Fibroblast of the conjunctiva (primary cell): Measurements from ENCODE around the gene SLC23A1.
"Not testable (repeated sequence)": the region's sequence is repeated elsewhere in the genome, so short reads cannot be mapped to it uniquely, and the experiment has no call there.

Experiments
- DNase-seq: peaks from one replicate; pipeline ENCODE4 v3.0.0-alpha.2; 2010; ENCODE audit warnings: low read depth

The SLC23A1 gene

DNA sequence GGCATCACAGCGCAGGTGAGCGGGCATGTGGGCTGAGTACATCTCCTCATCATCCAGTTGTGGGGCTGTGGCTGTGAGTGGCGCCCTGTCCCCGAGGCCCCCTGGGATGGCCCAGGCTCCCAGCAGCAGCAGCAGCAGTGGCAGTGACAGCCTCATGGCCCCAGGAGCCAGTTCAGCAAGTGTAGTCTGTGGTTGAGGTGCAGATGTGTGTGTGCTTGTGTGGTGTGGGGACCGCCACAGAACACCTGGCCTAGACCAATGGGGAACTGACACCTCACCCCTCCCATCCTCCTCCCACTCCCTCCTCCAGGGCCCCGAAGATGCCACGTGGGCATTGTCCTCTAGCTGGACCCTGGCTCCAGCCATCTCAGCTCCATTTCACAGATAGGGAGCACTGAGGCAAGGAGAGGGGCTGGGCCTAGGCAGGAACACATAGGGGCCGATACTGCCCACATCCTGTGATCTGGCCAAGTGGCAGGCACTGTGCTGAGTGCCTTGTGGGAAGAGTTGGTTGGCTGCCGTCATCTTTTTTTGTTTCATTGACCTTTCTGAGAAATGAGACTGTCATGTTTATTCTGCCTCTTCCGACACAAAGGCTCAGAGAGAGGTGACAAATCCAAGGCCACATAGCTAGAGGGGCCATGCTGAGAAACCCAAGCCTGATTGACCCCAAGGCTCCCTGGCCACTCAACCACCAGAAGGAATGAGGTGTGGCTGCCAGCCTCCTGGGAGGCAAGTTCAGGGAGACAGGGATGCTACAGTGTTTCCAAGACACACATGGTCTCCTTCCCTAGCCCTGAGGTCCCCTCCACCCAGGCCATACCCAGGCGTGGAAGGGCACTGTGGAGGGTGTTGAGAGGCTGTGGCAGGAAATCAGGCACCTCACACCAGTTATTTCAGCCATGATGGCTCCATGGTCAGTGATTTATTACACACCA is 6.9 kb upstream of the SLC23A1 start, which contains the start of gene MZB1:
TSS of gene MZB1 (minus strand) at position 213 of the 938 bp plus-strand sequence. CDS start at position 156, 57 bp downstream.
- DNase-seq: no peak

DNA sequence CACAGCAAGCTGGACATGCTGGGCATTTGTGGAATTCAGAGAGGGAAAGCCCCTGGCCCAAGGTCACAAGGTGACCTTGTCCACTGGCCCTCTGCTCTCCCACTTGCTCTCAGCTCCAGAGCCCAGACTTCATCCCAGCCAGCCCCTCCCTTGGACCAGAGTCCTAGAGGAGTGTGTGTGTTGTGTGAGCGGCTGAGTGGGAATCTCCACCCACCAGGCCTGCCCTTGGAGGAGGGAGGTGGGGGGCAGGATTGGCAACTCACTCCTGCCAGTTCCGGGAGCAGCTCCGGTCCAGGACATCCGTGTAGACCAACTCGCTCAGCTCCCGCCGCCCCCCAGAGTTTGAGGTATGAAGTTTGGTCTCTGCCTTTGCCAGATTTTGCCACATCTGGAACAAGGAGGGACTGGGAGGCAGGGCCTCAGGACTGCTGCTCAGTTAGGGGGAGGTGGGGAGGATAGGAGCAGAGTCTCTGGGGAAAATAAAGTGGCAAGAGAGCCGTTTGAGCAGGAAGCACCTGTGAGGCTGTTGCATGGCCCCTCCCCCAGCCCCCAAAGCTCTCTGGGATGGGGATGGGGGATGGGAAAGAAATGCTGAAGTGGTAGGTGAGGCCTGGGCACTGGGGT is 5.2 kb upstream of the SLC23A1 start:
- DNase-seq: no peak

DNA sequence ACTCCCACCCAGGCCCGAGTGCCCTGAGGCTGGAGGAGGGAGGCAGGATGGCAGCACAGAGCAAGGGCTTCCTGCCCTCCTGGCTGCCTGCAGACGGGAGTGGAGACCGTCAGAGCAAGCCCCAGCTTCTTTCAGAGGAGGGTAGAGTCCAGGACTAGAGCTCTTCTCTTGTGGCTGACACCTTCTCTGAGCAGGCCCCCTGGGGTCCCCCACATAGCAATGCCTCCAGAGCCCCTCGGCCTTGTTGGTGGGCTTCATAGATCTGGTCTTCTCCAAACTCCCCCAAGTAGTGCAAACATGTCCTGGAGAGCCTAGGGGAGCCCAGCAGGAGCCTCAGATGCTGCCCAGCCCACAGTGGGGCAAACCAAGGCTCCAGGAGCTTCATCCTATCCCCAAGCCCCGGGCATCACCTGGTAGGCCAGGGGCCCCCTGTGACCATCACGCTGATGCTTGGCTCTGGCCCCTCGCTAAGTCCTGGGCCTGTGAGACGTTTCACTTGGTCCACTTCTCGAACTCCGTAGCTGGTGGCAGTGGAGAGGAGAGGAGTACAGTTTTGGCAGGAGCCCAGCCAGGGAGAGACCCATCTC is 4.6 kb upstream of the SLC23A1 start:
- no peak for DNase-seq

DNA sequence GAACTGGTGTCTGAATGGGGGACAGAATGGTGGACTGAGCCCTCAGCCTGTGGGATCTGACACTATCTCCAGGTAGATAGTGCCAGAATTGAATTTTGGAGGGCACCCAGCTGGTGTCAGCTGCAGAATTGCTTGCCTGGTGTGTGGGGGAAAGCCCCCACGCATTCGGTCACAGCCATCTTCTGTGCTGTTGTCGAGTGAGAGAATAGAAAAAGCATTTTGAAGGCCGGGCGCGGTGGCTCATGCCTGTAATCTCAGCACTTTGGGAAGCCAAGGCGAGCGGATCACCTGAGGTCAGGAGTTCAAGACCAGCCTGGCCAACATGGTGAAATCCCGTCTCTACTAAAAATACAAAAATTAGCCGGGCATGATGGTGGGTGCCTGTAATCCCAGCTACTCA is 3.9 kb upstream of the SLC23A1 start:
- DNase-seq: not testable (repeated sequence)

DNA sequence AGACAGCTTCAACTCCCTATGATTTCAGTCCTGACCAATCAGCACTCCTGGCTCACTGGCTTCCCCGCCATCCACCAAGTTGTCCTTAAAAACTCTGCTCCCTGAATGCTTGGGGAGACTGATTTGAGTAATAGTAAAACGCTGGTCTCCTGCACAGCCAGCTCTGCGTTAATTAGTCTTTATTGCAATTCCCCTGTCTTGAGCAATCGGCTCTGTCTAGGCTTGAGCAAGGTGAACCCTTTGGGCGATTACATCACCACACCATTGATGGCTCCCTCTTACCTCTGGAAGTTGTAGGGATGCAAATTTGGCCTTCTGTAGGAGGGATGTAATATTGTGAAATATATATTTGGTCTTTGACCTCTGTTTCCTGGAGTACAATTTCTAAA is 2.9 kb upstream of the SLC23A1 start:
- no peak for DNase-seq

DNA sequence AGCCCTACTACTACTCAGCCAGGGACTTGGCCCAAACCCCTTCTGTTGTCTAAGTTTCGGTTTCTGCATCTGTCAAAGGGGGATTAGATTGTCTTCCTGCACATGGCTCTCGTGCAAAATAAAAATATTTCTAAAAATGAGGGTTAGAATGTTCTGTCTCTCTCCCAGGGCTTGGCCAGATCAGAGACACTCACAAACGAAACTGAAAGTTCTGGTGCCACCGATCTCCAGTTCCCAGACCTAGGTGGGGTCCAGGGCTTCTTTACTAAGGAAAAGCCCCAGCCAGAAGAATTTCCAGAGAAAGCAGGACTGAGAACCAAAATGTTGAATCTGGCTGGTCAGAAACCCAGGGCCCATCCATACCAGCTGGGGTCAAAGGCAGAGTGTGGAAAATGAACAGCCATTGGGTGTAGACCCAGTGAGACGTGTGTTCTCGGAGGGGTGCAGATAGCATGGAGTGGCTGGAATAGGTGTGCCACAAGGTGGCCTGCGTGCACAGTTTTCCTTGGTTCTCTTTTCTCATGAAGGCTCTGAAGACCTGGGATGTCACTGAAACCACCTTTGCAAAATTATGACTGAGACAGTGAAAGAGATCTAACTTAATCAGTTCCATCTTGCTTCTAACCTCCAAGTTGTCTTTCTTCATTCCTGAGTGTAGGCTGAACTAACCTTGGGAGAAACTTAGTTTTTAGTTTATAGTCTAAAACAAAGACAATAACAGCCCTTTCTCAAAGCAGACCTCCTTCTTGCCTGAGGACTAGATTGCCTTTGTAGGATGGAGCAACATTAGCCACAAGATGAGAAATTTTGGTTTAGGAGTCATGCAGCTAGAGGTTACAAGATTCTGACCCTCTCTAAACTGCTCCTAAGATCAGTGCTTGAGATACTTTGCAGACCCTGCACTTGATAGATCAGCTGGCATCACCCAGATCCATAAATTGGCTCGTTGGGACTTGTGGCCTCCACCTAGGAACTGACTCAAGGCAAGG is 2.3 kb upstream of the SLC23A1 start:
- DNase-seq: no peak

DNA sequence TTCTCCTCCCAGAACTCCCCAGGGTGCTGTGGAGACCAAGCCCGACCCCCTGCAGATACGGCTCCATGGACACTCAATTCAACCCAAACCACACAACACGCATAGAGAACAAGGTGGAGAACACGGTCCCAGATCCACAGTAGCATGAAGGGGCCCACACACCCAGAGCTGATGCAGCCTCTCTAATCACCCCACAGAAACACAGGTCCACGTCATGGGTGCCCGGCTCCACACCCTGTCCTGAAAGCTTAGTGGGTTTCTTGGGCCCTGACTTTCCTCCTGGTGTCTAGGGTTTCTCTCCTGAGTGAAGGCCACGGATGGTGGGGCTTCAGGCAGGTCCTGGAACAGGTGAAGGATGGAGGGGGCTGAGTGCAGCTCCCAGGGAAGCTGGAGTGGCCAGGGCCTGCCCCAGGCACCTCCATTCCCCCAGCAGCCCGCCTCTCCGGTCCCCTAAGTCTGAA is 1.5 kb upstream of the SLC23A1 start:
- no peak for DNase-seq

DNA sequence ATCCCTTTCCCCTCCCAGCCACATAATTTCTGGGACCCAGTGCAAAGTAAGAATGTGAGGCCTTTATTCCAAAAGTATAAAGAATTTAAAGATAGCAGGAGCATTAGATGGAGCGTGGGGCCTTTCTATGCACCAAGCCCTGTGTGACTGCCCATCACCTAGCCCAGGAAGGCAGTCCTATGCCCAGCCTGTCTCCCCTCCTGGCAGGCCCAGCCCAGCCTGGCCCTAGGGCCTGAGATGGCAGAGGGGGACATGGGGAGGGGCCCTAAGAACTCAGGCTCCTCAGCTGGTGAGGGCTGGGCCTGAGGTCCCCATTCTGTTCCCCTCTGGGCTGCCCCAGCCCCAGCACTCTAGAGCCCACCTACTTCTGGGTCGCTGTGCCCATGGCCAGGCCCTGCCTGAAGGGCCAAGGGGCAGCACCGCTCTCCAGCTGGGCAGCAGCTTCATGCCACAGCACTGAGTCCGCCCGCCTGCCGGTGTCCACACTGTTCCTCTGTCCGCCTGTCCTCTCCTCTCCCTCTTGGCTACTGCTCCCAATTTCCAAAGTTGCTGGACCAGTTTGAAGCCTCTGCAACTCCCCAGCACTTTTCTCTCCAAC is 995 bp upstream of the SLC23A1 start:
- no peak for DNase-seq

DNA sequence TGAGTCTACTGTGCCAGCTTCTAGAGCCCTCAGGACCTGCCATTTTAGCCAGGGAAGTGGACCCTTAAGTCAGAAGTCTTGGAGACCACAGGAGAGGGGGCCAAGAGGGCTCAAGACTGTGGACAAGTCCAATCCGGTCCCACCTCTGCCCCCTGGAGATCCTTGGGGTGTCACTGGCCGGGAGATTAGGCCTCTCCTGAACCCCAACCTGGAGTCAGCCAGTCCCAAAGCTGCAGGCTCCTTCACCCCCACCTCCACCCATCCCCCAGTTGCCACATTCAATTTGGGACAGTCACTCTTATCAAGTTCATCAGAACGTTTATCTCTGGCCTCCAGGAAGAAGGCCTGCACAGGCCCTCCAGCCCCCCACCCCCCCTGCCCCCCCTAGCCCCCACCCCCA is 290 bp downstream of the SLC23A1 start:
- DNase-seq: no peak

DNA sequence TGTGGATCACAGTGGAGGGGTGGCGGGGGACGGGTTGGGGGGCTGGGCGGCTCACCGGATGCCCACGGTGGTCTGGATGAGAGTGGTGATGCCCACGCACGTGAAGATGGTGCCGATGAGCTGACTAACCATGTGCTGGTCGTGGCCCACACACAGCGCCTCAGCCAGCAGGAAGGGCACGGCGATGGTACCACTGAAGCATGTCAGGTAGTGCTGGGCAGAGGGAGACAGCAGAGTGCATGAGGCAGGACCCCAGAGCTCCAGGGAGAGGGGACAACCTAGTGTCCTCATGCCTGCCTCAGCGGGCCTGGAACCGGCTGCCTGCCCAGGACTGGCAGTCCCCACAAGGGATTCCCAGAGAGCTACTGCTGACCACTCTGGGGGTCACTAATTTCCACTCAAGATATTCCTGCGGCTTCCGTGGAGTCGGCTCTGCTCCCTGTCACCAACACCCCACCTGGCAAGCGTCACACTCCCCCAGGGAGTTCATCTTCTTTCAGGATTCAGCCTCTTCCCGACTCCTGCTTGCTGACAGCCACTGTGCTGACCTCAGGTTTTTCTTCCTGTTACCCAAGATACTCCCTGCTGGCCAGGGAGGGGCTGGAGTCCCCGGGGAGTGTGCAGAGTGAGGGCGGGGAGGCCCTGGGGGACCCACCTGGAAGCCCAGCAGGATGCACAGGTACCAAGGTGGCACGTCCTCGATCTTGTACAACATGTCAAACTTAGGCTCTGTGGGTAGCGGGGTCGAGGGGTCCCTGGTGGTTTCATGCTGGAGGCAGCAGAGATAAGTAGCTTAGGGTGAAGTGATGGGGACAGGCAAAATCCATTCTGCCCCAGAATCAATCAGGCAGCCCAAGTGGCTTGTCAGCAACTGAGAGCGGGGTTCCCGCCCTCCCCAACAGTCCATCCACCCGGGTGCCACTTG is 998 bp downstream of the SLC23A1 start:
- no peak for DNase-seq

DNA sequence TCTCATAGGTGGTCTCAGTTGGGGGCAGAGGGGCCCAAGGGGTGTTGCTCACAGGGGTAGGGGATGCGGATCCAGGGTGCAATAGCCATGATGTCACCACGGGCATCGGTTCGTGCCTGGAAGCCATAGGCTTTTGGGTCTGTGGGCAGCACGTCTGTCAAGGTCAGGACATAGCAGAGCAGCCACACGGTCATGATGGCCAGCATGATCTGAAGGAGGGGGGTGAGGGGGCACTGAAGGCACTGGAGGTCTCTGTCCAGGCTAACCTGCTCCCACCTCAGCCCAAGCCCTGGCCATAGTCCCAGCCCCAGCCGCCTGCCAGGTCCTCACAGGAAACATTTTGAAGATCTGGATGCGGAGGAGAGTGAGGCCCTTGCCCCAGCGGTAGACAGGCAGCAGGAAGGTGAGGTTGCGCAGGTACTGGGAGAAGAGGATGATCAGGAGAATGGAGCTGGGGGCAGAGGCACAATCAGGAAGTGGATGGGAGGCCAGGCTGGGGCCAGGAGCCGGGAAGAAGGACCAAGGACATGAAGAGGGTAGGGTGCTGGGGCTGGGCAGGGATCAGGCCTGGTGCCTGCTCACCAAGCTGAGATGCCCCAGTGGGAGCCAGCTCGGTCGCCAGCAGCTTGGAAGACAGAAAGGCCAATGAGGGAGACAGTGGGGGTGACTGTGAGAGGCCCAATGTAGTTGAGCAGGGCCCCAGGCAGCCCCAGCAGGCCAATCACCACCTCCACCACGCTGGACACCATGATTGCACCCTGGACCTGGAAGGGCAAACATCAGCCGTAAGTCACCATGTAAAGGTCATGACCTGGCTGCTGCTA is 3.3 kb downstream of the SLC23A1 start:
- no peak for DNase-seq

DNA sequence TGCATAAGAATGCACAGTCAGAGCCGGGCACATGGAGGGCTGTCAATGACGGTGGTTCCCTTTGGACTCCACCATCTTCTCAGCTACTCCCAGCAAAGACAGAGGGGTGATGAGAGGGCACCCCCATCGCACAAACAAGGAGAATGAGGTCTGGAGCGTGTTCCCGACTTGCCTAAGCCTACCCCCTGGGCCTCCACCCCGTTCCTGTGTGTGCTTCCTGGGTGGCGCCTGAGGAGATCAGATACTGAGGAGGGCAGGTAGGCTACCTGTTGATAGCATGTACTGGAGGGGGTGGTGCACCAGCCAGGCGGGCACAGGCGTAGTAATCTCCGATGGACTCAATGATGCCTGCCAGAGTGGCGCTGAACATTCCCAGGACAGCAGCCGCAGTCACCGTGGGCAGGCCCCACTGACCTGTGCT is 4.1 kb downstream of the SLC23A1 start:
- no peak for DNase-seq

DNA sequence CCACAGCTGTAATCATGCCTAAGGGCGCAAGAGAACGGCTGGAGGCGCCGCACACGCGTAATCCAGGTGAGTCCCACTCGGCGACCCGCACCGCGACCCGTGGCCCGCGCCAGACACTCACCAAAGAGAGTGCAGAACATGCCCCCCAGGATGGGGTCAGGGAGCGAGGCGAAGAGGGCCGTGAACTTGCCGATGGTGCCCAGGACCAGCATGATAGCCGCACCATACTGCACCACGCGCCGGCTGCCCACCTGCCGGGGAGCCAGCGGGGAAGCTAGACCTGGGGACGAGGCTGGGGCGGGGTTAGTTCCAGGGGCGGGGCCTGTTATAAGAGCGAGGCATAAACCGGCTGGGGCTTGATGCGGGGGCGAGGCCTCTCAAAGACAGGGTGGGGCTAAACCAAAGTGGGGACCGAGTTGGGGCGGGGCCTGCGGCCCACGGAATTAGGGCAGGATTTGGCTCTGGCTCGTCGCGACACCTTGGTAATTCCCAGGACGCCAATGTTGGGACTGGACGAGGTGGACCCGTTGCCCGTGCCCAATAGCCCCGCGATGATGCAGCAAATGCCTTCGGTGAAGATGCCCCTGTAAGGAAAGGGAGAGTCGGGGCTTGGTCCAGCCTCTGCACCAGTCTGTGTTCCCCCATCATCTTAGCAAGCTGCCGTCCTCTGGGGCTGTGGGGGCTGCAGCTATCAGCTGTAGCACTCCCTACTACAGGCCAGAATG is 4.8 kb downstream of the SLC23A1 start:
- no peak for DNase-seq

DNA sequence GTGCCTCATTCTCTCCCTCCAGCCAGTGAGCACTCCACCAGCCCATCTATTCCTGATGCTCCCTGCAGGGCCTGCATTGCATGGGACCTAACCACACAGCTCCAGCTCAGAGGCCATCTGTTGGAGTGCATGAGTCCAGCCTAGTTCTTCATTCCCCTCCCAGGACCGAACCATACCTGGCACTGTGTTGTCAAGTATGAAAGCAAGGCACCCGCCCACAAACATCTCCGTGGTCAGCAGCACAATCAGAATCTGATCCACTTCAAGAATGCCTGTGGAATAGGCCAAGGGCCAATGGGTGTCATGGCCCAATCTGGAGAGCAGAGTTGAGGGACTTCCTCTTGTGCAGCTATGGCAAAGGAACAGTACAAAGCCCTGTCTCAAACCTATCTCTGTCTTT is 5.9 kb downstream of the SLC23A1 start:
- no peak for DNase-seq

DNA sequence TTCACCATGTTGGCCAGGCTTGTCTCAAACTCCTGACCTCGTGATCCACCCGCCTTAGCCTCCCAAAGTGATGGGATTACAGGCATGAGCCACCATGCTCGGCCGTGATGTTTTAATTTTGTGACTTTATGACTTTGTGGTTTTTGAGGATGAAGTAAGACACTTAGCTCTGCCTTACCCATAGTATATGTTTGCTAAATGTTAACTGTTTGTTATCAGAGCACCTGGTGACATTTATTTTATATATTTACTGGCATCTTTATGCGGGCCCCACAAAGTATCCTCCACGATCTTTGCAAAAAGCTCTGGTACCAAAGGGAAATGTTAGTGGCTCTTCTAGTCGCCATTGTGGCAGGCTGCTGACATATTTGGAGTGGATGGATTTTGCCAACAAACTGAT is 6.7 kb downstream of the SLC23A1 start:
- no peak for DNase-seq

DNA sequence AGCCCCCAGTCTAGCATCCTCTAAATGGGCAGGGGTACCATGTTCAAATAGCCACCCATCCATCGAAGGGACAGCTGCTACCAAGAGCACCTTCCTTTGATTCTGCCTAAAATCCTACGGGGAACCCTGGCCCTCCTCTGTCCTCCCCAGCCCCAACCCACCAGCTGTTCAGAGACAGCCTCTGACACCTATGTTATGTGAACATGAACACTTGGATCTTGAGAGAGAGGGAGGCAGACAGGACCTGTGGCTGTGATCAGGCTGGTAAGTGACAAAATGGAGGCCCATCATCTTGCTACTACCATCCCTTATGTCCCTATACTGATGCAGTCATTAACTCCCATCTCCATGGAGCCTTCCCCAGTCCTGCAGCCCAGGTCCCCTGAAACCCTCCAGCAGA is 8.2 kb downstream of the SLC23A1 start:
- DNase-seq: no peak

DNA sequence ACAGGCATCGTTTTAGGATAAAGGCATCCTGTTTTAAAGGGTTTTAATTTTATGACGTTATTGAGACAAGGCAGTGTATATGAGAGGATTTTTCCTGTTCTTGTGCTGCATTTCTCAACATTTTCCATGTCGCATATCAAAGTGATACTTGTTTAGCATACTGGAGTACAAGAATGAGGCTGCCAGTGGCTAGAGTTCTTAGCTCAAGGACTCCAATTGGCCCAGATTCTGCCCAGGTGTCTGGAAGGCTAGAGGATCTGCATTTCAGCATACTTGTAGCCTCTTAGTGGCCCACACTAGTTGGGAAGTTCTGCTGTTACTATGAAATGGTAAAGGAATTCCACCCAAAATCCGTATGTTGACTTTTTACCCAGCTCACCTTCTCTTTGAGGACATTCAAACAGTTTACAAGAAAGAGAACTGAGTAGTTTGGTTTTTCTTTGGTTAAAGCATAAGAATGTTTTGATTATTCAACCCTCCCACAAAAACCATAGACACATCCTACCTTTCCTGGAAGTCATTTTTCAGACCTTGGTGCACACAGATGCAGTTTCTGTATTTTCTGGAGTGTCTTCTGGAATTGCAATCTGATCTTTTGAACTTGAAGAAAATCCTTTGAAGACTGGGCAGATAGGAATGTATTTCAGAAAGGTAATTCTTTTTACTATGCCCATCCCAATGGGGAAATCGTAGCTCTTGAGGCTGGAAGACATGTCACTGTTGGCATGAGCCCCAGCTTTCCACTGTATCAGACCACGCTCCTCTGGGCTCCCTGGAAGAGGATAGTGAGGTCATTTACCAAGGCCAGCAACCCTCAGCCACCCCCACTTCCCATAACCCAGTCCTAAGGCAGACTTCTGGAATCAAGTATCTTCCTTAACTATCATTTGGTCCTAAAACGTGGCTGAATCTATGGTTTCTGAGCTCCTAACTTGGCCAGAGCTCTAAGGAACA is 11.3 kb downstream of the SLC23A1 start:
- no peak for DNase-seq
